ENCODE results near the gene SYS1.

Gene SYS1

DNA sequence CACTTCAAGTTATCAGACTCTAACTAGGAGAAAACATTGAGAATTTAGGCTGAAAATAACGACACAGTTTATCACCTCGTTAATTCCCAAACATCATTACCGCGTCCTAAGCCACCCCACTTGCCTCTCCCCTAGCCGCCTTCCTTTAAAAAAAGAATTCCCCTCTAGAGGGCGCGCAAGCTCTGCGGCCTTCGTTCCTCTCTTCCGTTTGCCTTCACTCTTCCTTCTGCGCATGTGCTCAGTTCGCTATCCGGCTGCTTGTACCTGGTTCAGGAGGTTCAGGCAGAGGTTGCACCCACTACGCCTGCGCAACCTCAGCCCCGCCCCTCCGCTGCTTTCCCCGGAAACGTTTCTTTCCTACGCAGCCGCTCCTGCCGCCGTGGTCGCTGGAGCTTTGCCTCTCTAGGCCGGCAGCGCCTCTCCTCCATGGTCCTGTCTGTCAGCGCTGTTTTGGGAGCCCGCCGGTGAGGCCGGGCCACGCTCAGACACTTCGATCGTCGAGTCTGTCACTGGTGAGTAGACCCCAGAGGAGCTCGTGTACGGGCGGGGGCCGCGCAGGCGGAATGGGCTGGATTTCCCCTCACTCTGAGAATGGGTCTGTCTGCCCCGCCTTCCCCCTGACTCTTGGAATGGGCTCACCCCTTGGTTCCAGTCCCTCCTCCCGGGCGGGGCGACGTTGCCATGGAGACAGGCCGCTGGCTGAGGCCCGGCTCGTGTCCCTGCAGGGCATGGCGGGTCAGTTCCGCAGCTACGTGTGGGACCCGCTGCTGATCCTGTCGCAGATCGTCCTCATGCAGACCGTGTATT, at the start of gene SYS1:
SYS1 (plus strand) TSS at position 353 of the 807 bp plus-strand sequence; CDS start at position 729, 376 bp downstream.
- peak; percentile 97 for DNase-seq (ENCODE audit: low spot score)

DNA sequence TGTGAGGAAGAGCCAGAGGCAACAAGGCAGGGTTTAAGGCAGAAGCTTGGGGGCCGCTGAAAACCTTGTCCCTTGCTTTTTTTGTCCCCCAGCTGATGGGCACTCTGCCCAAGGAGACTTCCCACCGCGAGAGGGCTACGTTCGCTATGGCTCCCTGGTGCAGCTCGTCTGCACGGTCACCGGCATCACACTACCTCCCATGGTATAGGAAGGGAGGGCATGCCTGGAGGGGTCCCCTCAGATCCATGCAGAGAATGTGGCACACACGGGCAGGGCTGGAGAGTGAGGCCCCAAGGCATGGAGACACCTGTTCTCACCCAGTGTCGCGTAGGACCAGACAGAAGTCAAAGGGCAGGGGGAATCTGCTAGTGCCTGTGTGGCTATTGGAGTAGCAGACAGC, 49.0 kb upstream of the SYS1 start:
- DNase-seq (ENCODE audit: low spot score): no peak

DNA sequence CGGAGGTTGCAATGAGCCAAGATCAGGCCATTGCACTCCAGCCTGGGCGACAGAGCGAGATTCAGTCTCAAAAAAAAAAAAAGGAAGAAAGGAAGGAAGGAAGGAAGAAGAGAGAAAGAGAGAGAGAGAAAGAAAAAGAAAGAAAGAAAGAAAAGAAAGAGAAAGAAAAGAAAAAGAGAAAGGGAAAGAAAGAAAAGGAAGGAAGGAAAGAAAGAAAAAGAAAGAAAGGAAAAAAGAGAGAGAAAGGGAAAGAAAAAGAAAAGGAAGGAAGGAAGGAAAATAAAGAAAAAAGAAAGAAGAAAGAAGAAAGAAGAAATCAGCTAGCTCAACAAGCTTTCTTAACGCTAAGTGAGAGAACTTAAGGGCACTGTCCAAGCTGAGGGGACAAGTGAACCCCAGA, 47.3 kb upstream of the SYS1 start:
- no peak for DNase-seq (ENCODE audit: low spot score)

DNA sequence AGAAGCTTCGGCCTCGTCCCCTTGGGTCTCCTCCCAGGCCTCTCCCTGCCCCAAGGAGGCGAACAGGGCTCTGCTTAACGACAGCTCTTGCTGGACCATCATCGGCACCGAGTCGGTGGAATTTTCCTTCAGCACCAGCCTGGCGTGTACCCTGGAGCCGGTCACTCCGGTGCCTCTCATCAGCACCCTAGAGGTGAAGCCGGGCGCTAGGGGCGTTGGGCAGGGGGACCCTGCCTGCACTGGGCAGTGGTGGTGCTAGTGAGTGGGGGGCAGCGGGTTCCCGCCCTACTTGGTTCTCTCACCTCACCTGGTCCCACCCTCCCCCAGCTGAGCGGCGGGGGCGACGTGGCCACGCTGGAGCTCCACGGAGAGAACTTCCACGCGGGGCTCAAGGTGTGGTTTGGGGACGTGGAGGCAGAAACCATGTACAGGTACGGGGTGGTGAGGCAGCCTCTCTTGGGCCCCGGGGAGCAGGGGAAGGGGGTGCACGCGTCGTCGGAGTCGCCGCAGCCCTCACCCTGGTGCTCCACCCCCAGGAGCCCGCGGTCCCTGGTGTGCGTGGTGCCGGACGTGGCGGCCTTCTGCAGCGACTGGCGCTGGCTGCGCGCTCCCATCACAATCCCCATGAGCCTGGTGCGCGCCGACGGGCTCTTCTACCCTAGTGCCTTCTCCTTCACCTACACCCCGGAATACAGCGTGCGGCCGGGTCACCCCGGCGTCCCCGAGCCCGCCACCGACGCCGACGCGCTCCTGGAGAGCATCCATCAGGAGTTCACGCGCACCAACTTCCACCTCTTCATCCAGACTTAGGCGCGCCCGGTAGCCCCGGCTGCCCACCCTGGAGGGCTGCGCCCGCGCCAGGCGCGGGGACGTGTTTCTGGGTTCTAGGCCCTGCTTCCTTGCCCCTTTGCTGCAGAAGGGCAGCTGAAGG, 46.5 kb upstream of the SYS1 start:
- no peak for DNase-seq (ENCODE audit: low spot score)

DNA sequence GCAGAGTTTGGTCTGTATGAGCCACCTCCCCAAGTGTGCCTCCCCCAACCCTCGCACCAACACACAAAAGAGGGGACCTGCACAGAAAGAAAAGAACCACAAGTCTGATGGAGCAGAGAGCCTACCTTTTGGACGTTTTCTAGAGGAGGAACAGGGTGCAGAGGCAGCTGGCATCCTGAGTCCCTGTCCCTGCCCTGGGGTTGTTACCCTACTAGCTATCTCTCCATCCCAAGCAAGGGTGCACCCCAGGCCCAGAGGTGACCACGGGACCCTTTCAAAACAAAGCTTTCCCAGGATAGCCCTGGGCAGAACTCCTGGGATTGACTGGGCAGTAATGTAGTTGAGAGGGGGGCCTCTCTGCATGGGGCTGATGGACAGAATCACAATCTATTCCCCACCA, 45.1 kb upstream of the SYS1 start:
- DNase-seq (ENCODE audit: low spot score): no peak

DNA sequence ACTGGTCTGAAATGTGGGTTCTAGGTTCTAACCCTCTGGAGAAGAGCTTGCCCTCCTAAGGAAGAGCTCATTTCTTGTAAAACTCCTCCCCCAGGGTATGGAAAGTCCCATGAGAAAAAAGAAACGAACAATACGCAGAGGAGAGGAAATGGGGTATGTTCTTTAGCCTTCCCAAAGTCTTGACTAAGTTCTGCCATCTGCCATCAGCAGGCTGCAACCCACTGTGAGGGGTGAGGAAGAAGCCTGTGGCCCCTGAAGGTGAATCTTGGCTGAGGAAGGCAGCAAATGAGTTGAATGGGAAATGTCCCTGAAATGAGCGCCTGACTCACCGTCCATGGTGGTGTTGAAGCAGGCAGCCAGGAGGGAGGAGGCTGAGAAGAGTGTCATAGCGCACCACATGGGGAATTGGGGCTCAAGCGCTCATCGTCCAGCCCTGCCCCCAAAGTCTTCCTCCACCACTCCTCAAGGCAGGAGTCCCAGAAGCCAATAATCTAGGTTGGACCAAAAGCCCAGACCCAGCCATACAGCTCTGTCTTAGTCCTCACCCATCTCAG, 44.5 kb upstream of the SYS1 start:
- DNase-seq (ENCODE audit: low spot score): no peak

DNA sequence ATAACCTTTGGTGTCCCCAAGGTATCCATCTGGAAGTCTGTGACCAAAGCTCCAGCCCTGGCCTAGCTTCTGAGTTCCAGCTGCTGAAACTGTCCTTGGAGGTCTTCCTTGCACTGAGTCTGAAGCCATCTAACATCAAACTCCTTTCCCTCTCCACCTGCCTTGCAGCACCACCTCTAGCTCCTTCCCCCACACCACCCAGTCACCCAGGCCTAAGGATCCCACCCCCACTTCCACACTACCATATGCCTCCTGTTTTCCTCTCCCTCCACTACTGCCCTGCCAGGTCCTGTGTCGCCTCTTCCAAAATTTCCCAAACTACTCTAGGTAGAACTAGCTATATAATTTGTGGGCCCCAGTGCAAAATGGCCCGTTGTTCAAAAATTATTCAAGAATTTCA, 44.0 kb upstream of the SYS1 start:
- no peak for DNase-seq (ENCODE audit: low spot score)

DNA sequence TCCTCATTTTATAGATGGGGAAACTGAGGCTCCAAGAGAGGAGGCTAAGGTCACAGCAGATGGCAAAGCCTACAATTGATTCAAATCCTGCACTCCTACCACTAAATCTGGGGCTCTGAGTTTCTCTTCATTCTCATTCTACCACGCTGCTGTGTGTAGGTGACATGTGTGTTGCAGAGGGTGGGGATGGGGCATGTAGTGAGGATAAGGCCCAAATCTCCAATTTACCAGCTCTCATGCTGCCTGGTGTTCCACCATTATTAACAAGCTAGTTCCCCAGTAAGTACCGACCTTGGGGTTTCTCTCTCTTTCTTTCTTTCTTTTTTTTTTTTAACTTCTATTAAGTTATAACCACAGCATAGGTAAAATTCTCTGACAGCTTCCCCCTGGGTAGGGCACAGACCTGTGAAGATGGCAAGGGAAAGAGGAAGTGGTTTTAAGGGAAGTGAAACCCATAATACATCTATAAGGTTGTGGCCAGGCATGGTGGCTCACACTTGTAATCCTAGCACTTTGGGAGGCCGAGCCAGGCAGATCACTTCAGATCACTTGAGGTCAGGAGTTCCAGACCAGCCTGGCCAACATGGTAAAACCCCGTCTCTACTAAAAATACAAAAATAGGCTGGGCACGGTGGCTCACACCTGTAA, 41.9 kb upstream of the SYS1 start:
- DNase-seq (ENCODE audit: low spot score): no peak

DNA sequence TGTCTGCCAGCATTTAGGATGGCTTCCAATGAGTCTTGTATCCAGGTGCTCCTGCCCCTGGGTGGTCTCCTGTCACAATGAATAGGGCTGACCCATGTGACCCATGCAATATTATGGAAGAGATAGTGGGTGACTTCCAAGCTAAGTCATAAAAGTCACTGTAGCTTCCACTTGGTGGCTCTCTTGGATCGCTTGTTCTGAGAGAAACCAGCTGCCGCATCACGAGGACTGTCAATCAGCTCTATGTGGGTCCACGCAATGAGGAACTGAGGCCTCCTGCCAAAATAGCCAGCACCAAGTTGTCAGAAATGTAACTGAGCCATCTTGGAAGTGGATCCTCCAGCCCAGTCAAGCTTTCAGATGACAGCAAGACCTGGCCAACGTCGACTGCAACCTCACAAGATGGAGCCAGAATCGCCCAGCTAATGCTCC, 40.0 kb upstream of the SYS1 start:
- peak; percentile 69 for DNase-seq (ENCODE audit: low spot score)

DNA sequence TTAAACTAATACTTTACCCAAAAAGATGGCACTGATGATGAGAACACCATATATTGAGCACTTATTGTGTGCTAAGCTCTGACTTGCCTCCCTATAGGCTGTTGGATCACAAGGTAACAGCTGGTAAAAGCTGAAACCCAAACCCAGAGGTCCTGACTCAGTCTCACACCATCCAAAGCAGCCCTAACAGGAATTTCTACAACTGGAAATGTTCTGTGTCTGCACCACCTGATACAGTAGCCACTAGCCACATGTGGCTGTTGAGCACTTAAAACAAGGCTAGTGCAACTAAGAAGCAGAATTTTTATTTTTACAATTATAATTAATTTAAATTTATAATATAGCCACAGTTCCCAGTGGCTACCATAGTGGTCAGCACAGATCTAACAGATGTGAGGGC, 39.2 kb upstream of the SYS1 start:
- no peak for DNase-seq (ENCODE audit: low spot score)

DNA sequence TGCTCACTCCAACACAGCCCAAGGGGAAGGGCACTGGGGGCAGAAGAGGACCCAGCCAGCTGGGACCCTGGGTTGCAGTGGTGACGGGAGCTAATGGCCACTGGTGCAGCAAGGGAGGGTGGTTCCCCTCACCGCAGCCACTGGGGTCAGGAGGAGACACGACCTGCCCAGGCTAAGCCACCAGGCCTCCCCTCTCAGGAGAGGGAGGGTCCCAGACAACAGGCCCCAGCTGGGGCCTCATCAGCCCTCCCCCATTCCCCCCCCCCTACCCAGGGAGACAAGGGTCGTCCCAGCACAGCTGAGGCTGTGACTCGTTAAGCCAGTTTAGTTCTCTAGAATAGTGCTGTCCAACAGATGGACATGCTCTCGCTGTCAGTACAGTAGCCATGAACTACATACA, 37.6 kb upstream of the SYS1 start:
- DNase-seq (ENCODE audit: low spot score): no peak

DNA sequence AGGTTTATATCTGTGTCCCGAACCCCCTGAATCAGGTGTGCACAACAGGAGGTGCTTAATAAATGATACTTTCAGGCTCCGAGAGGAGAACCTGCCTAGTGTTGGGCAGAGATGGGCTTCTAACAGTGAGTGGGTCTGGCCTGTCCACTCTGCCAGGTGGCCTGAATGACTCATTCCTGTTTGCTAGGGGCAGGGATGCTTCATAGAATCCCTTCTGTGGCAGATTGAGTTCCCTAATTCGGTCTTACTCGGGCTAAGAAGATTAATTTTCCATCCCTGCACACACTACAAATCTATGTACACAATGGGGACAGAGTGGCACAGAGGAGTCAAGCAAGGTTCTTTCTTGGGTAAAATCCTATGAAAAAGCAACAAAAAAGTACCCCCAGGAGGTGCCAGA, 34.5 kb upstream of the SYS1 start:
- DNase-seq (ENCODE audit: low spot score): peak; percentile 59

DNA sequence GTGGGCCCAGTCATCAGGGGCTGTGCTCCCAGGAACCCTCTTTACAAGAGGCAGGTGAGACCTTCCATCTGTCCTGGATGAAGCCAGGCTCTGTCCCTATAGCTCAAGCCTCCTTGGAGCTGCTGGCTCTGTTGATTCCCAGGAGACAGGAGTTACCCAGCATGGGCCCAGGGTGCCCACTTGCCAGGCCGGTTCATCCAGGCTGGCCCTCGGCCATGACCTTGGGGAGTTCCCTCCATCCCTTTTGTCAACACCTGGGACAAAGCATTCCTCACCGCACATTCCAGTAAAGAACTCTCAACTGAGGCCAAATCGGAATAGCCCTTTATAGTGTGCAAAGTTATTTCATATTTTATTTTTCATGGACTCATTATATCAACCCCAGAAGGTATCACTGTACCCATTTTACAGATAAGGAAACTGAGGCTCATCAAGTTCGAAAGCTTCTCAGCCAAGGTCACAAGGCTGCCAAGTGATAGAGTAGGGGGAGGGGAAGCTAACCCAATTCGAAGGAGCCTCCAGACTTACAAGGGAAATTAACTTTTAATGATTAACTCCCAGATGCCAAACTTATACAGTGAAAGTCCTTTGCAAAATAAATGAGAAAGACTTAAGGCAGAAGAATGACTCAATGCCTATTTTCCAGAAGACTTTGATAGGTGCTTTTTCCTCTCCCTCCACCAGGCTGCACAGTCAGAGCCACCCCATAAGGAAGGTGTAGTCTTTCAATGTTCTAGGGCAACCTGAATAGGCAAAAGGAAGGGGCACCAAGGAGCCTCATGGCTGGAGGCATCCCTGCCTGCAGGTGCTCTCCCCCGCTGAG, 33.2 kb upstream of the SYS1 start:
- no peak for DNase-seq (ENCODE audit: low spot score)

DNA sequence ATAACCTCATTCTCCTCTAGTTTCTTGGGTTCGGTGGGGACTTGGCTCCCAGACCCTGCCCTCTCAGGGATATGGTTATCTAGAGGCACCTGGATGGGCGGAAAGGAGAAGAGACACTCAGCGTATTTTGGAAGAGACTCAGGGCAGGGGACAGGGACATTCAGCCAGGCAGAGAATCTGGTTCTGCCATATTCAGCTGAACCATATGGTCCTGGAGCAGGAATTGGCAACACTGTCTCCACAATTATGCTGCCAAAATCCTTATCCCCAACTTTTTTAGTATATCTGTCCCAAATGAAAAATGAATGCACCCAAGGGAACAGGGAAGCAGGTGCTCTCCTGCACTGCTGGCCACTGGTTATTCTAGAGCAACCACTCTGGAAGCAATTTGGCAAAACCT, 32.5 kb upstream of the SYS1 start:
- no peak for DNase-seq (ENCODE audit: low spot score)

DNA sequence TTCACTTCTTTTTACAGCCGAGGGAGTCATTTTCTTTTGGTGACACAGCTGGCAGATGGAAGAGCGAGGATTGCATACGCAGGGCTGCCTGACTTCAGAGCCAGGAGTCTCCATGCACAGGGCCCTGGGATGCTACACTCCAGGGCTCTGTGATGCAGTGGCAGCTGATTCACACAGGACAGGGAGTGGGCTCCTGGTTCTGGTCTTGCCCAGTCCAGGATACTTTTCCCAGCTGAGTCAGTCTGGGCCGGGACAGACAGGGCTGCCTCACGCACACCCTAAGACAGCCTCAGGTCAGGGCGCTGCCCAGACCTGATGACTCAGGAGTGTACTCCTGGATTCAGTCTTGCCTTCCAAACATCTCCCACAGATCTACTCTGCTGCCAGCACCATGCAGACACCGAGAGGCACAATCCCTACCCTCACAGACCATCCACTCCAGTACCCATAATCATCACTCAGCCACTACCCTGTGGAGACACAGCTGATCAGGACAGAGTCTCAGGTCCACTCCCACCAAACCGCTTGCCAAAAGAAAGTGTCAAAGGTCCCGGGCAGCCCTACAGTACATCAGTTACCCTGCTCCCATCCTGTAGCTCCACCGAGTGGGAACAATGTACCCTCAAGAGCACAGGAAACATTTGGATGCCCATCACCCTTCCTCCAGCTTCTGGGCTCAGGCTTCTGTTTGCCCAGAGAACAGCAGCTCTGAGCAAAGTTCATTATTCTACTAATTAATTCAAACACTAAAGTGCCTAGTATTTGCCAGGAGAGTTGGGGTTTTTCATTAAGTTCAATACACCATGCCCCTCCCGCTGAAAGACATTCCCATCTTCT, 26.2 kb upstream of the SYS1 start:
- no peak for DNase-seq (ENCODE audit: low spot score)

DNA sequence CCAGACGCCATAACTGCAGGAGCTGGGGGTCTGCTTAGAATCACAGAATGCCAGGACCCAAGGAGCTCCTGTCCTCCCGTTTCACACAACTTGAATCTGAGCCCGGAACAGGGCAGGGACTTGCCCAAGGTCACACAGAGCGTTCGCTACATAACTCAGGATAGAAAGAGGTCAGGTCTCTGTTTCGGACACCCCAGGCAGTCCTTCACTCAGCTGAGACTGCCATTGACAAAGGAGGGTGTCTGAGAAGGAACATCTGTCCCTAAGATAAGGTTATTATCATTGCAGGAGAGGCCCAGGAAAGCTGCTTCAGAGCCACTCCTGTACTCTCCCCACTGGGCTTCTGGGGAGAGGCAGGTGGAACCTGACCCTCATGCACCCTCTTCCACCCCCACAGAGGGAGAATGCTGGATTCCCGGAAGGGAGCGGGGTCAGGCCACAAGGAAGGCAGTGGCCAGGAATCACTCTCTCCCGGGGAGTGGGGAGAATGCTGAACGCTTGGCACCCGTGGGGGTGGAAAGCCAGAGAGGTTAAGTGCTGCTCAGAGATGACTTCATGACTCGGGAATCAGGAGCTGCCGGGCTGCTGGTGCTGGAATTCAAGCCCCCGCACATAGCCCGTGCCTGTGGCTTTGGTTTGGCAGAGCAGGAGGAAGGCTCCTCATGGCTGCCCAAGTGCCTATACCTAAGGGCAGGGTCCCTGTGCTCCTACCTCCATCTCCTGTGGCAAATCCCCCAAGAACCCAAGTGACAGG, 25.4 kb upstream of the SYS1 start:
- DNase-seq (ENCODE audit: low spot score): no peak

DNA sequence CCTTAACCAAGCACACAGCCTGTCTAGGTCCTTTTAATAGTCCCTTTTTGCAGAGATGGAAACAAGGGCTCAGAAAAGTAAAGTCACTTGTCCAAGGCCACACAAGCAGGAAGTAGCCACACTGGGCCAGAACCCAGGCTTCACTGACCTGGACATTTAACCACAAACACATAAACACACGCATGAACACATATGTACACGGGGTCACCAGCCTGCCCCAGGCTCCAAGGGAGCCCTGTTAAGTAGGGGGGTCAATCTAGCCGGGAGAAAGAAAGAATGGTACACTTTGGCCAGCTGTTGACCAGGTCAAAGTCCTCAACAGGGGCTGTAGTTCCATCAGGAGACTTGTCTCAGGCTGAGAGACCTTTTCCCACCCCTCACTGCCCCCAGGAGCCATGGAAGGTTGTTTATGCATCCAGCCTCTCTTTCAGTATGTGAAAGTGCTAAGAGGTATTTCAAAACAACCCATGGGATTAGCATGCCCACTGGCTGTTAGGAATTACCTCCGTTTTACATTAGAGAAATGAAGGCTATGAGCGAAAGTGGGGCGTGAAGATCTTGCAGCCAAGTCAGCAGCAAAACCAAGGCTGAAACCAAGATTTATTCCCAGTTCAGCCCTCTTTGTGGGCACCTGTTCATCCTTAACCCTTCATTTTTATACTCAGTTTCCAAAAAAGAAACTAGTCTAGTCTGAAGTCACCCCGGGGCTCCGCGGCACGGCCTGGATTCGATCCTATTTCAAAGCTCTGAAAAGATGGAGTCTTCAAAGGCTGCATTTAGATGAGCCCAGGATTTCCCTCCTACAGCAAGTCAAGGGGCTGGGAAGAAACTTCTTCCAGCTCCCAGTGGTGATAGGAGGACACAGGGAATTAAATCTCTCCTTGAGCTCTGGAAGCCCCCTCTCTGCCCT, 24.6 kb upstream of the SYS1 start:
- DNase-seq (ENCODE audit: low spot score): no peak

DNA sequence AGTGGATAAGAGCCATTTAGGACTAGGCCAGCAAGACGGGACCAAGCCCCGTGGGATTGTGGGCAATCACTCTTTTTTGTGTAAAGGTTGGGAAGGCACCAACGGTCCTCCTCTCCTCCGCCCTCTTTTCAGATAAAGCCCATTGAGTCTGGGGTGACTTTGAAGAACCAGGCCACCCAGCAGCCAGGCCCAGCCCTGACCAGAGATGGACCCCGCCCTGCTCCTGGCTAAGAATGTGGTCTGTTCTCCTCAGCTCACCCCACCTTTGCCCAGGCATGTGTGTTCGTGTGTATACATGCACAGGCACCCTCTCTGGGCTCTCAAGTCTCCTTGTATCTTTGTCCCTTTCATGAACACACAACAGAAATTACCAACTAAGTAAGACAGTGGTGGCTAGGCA, 23.9 kb upstream of the SYS1 start:
- no peak for DNase-seq (ENCODE audit: low spot score)

DNA sequence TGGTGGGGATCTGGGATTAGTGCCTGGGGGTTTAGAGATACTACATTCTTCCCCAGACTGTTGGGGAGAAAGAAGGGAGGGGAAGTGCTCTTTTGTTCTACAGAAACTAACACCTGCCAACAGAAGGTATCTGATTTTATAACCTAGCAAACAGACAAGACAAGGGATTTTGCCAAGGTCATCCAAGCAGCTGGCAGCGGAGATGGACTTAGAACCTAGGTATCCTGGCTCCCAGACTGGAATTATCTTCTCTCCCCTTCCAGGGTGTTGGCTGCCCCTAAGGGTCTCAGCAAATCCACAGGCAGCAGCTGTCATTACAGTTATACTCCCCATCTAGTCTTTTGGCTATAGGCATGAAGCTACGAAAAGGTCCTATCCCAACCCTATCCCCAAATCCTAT, 23.2 kb upstream of the SYS1 start:
- no peak for DNase-seq (ENCODE audit: low spot score)

All from D341Med (cell line).